Measurements from ENCODE around the gene ITGB7.

The ITGB7 gene

GRCh38 chr12:53151039-53151438 is 56.0 kb downstream of the ITGB7 start:
- TF ChIP-seq GATA3 (IDR thresholded peaks at IDR 0.05; ENCODE audit: low read depth, low read length) (no peak), GATA2 (IDR thresholded peaks at IDR 0.05; ENCODE audit: low read depth, low read length) (no peak)

GRCh38 chr12:53147653-53148052 is 59.4 kb downstream of the ITGB7 start:
- TF ChIP-seq GATA3 (IDR thresholded peaks at IDR 0.05; ENCODE audit: low read depth, low read length) (no peak), GATA2 (IDR thresholded peaks at IDR 0.05; ENCODE audit: low read depth, low read length) (no peak)

GRCh38 chr12:53147181-53147580 is 59.9 kb downstream of the ITGB7 start:
- TF ChIP-seq GATA3 (IDR thresholded peaks at IDR 0.05; ENCODE audit: low read depth, low read length) (no peak), GATA2 (IDR thresholded peaks at IDR 0.05; ENCODE audit: low read depth, low read length) (no peak)

GRCh38 chr12:53145383-53146260 is 61.4 kb downstream of the ITGB7 start:
- TF ChIP-seq GATA3 (IDR thresholded peaks at IDR 0.05; ENCODE audit: low read depth, low read length) (no peak), GATA2 (IDR thresholded peaks at IDR 0.05; ENCODE audit: low read depth, low read length) (no peak)

- TF ChIP-seq GATA2 (IDR thresholded peaks at IDR 0.05; ENCODE audit: low read depth, low read length) (no peak), GATA3 (IDR thresholded peaks at IDR 0.05; ENCODE audit: low read depth, low read length) (no peak)
Observed at GRCh38 chr12:53143355-53143754, 63.7 kb downstream of the ITGB7 start.

Data from SH-SY5Y (cell line).